CD4-positive, alpha-beta T cell treated with Interleukin-17A for 1 hour (primary cell): ENCODE results near the gene STAT4.
A peak's percentile ranks its signal among the peaks of the same experiment; 100 is the strongest.

Experiments
- DNase-seq: peaks from one replicate; pipeline ENCODE4 v3.0.0-alpha.2; 2020

STAT4 gene

GRCh38 chr2:191081411-191082155 is 69.2 kb downstream of the STAT4 start:
- DNase-seq: no peak

DNA sequence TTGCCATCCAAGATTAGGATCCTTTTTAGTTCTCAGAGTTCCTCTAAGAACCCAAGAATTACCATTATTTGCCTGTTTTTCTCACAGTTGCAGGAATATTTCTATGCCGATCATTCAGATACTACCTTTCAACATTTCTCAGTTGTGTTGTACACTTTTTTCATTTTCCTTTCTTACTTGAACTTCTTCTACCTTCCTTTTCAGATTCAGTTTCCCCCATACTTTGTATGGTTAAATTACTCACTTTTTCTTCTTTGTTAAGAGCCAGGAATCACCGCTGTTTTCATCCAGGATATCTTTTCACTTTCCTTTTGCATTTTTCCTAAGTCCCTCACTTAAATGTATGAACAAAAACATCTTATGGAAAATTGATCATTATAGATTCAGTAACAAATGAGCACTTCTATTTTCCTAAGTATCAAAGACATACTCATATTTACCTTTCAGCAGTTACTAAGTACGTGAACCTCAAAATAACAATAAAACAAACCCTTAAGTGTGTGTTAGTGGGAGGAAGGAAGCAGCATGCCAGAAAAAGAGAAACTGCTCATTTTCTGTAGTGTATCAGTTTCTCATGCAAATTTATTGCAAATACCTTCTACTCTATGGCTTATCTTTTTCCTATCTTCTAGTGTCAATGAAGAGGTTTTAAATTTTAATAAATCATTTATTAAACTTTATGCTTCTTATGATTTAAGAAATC is 72.5 kb downstream of the STAT4 start:
- no peak for DNase-seq

- no peak for DNase-seq
These were observed 80.5 kb downstream of the STAT4 start for GRCh38 chr2:191070276-191070675.

GRCh38 chr2:191069606-191070005 is 81.2 kb downstream of the STAT4 start:
- no peak for DNase-seq

GRCh38 chr2:191066919-191067233 is 83.9 kb downstream of the STAT4 start:
- no peak for DNase-seq

DNA sequence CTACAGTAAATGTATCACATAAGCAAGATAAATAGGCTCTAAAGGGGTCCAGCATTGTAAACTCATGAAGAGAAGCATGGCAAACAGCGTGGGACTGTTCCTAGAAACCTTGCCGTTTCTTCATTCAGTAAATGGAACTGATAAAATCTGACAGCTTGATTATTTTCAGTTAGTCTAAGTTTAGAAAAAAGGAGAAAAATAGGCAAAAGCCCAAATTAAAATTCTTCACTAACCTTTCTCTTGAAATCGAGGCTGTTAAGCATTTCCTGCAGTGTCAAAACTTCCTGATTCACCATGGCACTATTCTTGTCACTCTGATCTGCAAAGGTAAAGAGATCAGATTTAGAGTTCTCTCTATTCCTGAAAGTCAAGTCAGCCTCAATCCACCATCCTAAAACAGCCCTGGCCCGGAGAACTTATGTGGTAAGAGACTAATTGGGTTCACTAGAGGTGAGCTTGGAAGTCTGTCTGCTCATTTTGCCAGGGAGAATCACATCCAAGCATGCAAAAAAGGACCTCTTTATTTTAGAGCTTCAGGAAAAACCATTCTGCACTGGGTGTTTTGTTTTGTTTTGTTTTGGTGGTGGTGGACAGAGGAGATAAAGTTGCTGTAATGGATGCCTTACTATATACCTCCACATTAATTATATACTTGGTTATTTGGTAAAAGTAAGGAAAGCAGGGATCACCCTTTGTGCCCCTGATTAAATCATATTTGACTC is 84.4 kb downstream of the STAT4 start:
- peak; percentile 25 for DNase-seq

DNA sequence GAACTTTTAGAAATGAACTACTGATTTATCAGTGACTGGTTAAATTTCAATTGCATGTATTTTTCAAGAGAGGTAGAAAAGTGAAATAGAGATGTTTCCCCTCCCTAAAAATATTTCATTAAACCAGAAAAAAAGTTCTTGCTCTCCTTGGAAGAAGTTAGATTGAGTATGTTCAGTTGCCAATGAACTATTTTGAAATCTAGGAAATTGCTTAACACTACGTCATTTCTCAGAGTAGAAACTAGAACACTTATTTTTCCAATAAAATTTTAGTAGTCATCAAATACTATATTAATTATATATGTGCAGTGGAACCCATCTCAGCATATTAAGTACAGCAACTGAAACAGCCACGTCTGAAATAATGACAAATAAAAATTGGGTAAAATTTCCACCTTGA is 85.0 kb downstream of the STAT4 start:
- DNase-seq: no peak

GRCh38 chr2:191064590-191064989 is 86.2 kb downstream of the STAT4 start:
- DNase-seq: peak; percentile 63

DNA sequence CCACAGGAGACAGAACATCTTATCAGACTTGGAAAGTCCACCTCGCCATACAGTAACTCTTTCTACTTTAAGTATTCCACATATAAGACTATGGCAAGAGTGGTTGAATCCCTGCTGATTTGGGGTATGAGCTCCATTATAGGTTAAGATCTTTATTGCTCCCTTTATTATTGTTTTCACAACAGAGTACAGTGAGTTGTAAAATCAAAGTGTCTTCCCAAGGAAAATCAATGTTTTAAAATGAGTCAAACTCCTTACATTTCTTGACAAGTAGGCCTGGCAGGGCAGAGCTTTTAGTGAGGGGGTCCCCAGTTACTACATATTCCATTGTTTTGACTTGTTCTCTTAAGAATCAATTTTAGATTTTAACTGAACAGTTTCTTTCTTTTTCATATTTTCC is 87.2 kb downstream of the STAT4 start:
- no peak for DNase-seq

GRCh38 chr2:191061381-191061980 is 89.3 kb downstream of the STAT4 start:
- peak; percentile 56 for DNase-seq

DNA sequence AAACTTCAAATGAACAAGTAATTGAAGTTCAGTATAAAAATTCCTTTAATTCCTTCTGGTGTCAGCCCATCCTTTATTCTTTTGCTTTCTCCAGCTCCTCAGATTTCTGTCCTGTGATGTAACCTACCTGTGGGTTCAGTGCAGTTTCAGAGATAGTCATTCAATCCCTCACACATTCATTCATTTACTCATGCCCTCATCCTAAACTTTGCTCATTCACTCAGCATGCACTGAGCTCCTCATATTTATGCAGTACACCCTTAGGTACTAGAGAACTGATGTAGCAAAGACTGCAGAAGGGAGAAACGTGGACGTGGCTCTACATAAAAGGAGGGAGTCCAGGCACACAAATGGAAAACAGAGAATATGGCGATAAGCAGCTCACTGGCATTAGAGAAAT is 91.5 kb downstream of the STAT4 start:
- no peak for DNase-seq

DNA sequence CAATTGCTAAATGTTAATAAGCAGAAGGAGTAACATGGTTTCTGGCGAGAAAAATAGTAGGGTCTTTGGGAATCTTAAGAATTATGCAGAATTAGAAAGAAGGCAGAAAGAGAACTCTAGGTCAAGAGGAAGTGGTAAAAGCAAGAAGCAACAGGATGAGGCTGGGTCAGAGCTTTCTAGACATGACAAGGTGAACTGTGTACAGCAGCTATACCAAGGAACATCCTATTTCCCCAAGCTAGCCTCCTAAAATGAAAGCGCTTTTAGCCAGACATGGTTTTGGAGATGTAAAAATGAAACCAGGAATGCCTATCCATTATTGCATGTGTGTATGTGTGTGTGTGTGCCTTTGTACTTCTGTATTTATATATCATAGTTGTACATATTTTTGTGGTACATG is 94.6 kb downstream of the STAT4 start:
- DNase-seq: peak; percentile 52

DNA sequence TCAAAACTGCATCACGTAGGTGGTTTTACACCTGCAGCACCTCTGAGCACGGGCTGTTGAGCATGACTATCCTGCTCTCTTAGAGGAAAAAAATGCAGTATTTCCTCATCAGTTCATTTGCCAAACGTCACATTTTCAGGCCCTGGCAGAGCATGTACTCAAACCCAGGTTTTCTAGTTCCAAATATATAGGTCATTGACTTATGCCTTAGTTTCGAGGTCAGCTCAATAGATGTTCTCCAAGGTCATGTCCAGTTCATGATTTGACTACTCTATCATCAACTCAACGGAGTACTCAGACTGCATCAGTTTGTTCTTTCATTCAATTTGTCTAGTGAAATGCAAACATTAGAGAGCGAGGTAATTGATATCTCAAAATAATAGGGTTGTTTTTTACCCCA is 97.5 kb downstream of the STAT4 start:
- no peak for DNase-seq

- peak; percentile 79 for DNase-seq
These were observed 98.7 kb downstream of the STAT4 start for GRCh38 chr2:191051825-191052778.

GRCh38 chr2:191051177-191051576 is 99.6 kb downstream of the STAT4 start:
- no peak for DNase-seq

DNA sequence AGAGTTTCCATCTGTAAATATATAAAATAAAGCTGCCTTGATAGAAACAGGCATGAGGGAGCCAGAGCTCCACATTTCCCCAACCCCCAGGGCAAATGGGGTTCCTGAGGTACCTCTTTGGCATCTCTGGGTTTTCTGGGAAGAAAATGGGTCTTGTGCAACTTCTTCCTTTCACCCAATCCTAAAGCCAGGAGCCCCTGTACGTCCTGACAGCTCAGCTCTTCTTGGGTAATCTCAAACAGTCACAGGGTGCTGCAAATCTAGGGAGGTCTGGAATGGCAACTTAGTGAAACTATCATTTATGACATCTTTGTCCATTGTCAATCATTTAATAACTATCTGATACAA is 100.2 kb downstream of the STAT4 start:
- no peak for DNase-seq

- DNase-seq: peak; percentile 36
These were observed 100.8 kb downstream of the STAT4 start for GRCh38 chr2:191049728-191050639.

- no peak for DNase-seq
These were observed 102.7 kb downstream of the STAT4 start for GRCh38 chr2:191048073-191048472.

DNA sequence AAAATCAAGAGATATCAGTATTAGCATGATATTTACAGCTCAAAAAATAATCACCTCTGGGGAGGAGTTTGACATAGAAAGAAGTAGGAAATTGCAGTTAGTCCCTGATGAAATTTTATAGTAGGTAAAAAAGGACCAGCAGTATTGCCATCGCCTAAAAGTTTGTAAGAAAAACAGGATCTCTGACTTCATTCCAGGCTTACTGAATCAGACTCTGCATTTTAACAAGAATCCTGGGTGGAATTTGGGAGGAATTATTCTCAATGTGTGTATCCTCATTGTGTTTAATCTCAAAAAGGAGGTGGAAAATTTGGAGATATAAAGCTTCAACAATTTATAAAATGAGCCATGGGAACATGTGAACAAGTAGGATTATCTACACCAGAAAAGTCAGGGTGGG is 105.7 kb downstream of the STAT4 start:
- no peak for DNase-seq

- DNase-seq: no peak
These were observed 107.4 kb downstream of the STAT4 start for GRCh38 chr2:191043438-191043837.

- DNase-seq: no peak
These were observed 109.2 kb downstream of the STAT4 start for GRCh38 chr2:191041418-191042161.
